ENCODE data around the gene REPS2.

The REPS2 gene

GRCh38 chrX:17082831-17083230 is 136.4 kb downstream of the REPS2 start:
- POLR2A ChIA-PET = no interaction called here

GRCh38 chrX:17086317-17086716 is 139.9 kb downstream of the REPS2 start:
- ChIA-PET CTCF (no interaction called here), POLR2A (no interaction called here)
- TF ChIP-seq CTCF (IDR thresholded peaks at IDR 0.05; ENCODE audit: control extremely low read depth, extremely low read depth, low read depth, missing control alignments) = no peak
- no peak for DNase-seq (ENCODE audit: extremely low spot score)

More at GRCh38 chrX:17082831-17083230, 136.4 kb downstream of the REPS2 start:
- no peak for TF ChIP-seq CTCF (IDR thresholded peaks at IDR 0.05; ENCODE audit: control extremely low read depth, extremely low read depth, low read depth, missing control alignments)
- CTCF ChIA-PET = interaction anchor here (1.6 kb wide), 1 partner anchor 36 kb away, joined by 7 read pairs; no protein-coding TSS in a partner anchor
- no peak for DNase-seq (ENCODE audit: extremely low spot score)

- ChIA-PET CTCF (no interaction called here), POLR2A (no interaction called here)
- TF ChIP-seq CTCF (IDR thresholded peaks at IDR 0.05; ENCODE audit: control extremely low read depth, extremely low read depth, low read depth, missing control alignments) = no peak
Observed at GRCh38 chrX:17095161-17095560, 148.7 kb downstream of the REPS2 start.

GRCh38 chrX:17098516-17099247 is 152.2 kb downstream of the REPS2 start:
- POLR2A ChIA-PET = no interaction called here
- DNase-seq (ENCODE audit: extremely low spot score) = no peak
- CTCF ChIA-PET = no interaction called here
- TF ChIP-seq CTCF (IDR thresholded peaks at IDR 0.05; ENCODE audit: control extremely low read depth, extremely low read depth, low read depth, missing control alignments) = no peak

More at GRCh38 chrX:17095161-17095560, 148.7 kb downstream of the REPS2 start:
- DNase-seq (ENCODE audit: extremely low spot score) = no peak

GRCh38 chrX:17104433-17104832 is 158.0 kb downstream of the REPS2 start:
- POLR2A ChIA-PET = no interaction called here
- no peak for TF ChIP-seq CTCF (IDR thresholded peaks at IDR 0.05; ENCODE audit: control extremely low read depth, extremely low read depth, low read depth, missing control alignments)
- CTCF ChIA-PET = no interaction called here
- no peak for DNase-seq (ENCODE audit: extremely low spot score)

- TF ChIP-seq CTCF (IDR thresholded peaks at IDR 0.05; ENCODE audit: control extremely low read depth, extremely low read depth, low read depth, missing control alignments) = no peak
- CTCF ChIA-PET = interaction anchor here (0.7 to 1.0 kb wide), 2 partner anchors 78 to 471 kb away, joined by 3 read pairs; no protein-coding TSS in a partner anchor
- no peak for DNase-seq (ENCODE audit: extremely low spot score)
- POLR2A ChIA-PET = no interaction called here
Observed at GRCh38 chrX:17120816-17121215, 174.4 kb downstream of the REPS2 start.
